HFF-Myc (cell line): ENCODE results near the gene PREX1.

Experiments
- DNase-seq: peaks from one replicate; pipeline ENCODE4 v3.0.0-alpha.2; 2011; ENCODE audit warnings: low read depth; ENCODE audit errors: extremely low read depth
- H3K4me3 ChIP-seq: replicated peaks from 2 replicates; pipeline ENCODE4 v1.5.1; 2011; ENCODE audit warnings: low read depth, mild to moderate bottlenecking, control low read depth, low read length
- TF ChIP-seq, protein P1 (sequence below): IDR thresholded peaks from 2 replicates; pipeline ENCODE4 v1.5.1; 2012; ENCODE audit warnings: mild to moderate bottlenecking, low read depth, low read length, control low read depth; ENCODE audit errors: missing control alignments

PREX1 gene

GRCh38 chr20:48721324-48722001, 106.3 kb downstream of the PREX1 start:
- TF ChIP-seq, protein P1, sequence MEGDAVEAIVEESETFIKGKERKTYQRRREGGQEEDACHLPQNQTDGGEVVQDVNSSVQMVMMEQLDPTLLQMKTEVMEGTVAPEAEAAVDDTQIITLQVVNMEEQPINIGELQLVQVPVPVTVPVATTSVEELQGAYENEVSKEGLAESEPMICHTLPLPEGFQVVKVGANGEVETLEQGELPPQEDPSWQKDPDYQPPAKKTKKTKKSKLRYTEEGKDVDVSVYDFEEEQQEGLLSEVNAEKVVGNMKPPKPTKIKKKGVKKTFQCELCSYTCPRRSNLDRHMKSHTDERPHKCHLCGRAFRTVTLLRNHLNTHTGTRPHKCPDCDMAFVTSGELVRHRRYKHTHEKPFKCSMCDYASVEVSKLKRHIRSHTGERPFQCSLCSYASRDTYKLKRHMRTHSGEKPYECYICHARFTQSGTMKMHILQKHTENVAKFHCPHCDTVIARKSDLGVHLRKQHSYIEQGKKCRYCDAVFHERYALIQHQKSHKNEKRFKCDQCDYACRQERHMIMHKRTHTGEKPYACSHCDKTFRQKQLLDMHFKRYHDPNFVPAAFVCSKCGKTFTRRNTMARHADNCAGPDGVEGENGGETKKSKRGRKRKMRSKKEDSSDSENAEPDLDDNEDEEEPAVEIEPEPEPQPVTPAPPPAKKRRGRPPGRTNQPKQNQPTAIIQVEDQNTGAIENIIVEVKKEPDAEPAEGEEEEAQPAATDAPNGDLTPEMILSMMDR, result no peak
- no peak for DNase-seq
- H3K4me3 ChIP-seq, result no peak overlapping the region

DNA sequence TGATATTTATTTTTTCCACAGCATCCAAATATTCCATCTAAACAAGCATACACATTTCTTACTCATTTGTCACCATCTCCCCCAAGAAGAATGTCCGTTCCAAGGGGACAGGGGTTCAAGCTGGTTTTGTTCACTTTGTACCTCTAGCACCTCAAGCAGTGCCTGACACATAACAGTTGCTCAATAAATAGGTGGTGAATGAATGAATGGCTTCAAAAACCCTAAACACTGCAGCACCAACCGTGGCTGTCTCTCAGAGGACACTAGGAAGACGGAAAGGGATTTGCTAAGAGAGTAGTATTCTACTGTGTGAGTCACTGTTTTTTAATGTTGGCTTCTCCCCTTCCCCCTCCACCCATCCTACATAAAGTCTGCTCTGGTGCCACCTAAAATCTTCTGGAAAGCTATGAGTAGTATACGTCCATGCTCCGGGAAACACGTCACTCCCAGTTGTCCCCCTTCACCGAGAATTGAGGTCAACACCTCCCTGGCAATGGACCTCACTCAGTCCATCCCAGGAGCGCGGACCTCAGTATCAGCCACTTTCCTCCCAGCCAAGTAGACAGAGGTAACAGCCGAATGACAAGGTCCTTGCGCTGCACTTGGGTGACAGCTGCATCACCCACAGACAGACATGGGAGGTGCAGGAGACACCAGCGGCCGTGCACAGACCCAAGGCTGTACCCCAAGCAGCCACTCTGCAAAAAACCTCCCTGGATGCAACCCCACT, 107.4 kb downstream of the PREX1 start:
- no peak overlapping the region for H3K4me3 ChIP-seq
- TF ChIP-seq, protein P1, result no peak
- no peak for DNase-seq

DNA sequence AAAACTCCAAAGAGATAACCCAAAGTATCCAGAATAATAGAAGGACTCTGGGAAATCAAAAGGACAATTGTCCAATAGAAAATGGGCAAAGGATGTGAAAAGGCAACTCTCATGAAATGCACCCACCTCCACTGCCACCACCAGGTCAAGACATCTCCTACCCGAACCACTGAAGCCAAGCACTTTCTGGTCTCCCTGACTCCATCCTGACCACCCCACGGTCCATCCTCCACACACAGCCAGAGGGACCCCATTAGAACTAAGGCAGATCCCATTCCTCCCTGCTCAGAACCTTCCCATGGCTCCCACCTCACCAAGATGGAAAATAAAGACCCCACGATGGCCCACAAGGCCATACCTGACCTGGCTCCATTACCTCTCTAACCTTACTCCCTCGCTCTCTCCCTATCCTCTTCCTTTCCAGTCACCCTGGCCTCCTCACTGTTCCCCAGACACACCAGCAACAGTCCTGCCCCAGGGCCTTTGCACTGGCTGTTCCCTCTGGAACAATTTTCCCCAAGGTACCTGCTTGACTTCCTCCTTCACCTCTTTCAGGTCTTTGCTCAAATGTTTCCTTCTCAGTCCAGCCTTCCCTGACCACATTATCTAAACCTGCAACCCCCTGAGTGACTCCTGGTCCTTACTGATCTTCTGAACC, 108.1 kb downstream of the PREX1 start:
- TF ChIP-seq, protein P1, result no peak
- DNase-seq, result no peak
- no peak overlapping the region for H3K4me3 ChIP-seq

GRCh38 chr20:48718786-48719578, 108.8 kb downstream of the PREX1 start:
- no peak overlapping the region for H3K4me3 ChIP-seq
- DNase-seq, result no peak
- TF ChIP-seq, protein P1, result no peak

DNA sequence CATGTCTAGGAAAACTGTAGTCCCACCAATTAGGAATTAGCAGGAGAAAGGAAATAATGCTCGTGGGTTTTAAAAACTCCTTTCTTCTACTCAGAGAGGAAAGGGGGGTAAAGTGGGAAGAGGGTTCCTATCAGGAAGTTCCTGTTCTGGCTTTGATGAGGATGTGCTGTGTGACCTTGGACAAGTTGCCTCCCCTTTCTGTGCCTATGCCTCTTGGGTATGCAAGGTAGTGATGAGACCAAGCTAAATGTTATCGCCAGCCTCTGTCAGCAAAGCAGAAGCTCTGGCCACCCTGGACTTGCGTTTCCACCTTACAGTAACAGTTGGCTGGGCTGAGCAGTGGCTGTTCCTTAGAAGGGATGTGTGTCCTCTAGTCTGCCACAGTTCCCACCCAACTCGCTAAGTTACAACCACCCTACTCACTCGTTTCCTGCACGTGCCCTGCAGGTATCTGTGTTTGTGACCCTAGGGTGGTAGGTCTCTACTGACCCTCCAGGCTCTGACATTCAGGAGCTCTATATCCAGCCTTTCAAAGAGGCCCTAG, 110.0 kb downstream of the PREX1 start:
- DNase-seq, result no peak
- TF ChIP-seq, protein P1, result no peak
- H3K4me3 ChIP-seq, result no peak overlapping the region

GRCh38 chr20:48717095-48717672, 110.6 kb downstream of the PREX1 start:
- TF ChIP-seq, protein P1, result no peak
- DNase-seq, result no peak
- H3K4me3 ChIP-seq, result no peak overlapping the region
